ENCODE data around the gene C7orf57.

GRCh38 chr7:48049850-48050249 lies 14.5 kb downstream of the C7orf57 start:
- TF ChIP-seq EZH2 (IDR thresholded peaks at IDR 0.05; ENCODE audit: borderline replicate concordance, low read depth, low read length, severe bottlenecking) (no peak), CTCF (IDR thresholded peaks at IDR 0.05; ENCODE audit: borderline replicate concordance, extremely low read depth, low read length, poor library complexity, severe bottlenecking) (no peak)

Data from DND-41 (cell line).